IPS DF 6.9 (cell line): ENCODE results near the gene POU2F3.

Source experiments
- DNase-seq: peaks from one replicate; pipeline ENCODE4 v3.0.0-alpha.2; 2013; ENCODE audit warnings: low read depth, low spot score
- H3K27ac ChIP-seq: one replicate; pipeline ENCODE4 v1.5.1; 2013; ENCODE audit warnings: low read length, control low read depth
- H3K27me3 ChIP-seq: 2 replicates; pipeline ENCODE4 v1.6.1; 2013; ENCODE audit warnings: mild to moderate bottlenecking, low read length; ENCODE audit not compliant: control insufficient read depth, insufficient read depth
- H3K36me3 ChIP-seq: 2 replicates; pipeline ENCODE4 v1.6.1; 2013; ENCODE audit warnings: low read length; ENCODE audit not compliant: control insufficient read depth, insufficient read depth
- H3K4me1 ChIP-seq: 2 replicates; pipeline ENCODE4 v1.6.1; 2013; ENCODE audit warnings: low read length; ENCODE audit not compliant: control insufficient read depth, insufficient read depth
- H3K4me3 ChIP-seq: 2 replicates; pipeline ENCODE4 v1.5.1; 2013; ENCODE audit warnings: mild to moderate bottlenecking, low read length
- H3K9me3 ChIP-seq: 2 replicates; pipeline ENCODE4 v1.6.1; 2013; ENCODE audit warnings: low read length, inconsistent platforms; ENCODE audit not compliant: control insufficient read depth, insufficient read depth
- WGBS: extraction: QIAGEN DNeasy Blood & Tissue Kit; methylation state at CpG from one replicate; pipeline ENCODE4 v1.1.7; 2013; ENCODE audit warnings: mixed read lengths, missing lambda C conversion rate; ENCODE audit not compliant: insufficient read length, insufficient coverage; 5-methylcytosine and 5-hydroxymethylcytosine counted together

Gene POU2F3

GRCh38 chr11:120210626-120211521 is 29.1 kb upstream of the POU2F3 start, which contains the start of gene OAF:
TSS of gene OAF (plus strand) at chr11:120211032. CDS start at chr11:120211280, 248 bp downstream.
- H3K9me3 ChIP-seq: no peaks in the 10 kb centered on the region
- no peak within 1 kb of the TSS for H3K27ac ChIP-seq
- H3K27me3 ChIP-seq: peaks cover 82% of the 10 kb centered on the region
- H3K4me3 ChIP-seq: peak within 1 kb of the TSS; percentile 49; the same call in 1 of the 2 replicates
- no peaks in the 10 kb centered on the region for H3K4me1 ChIP-seq
- peak; percentile 66 for DNase-seq
- WGBS: no CpG with 5 or more reads among the region's 108 CpGs
- H3K36me3 ChIP-seq: no peaks in the 10 kb centered on the region

GRCh38 chr11:120211522-120212258 is 28.2 kb upstream of the POU2F3 start:
- Histone ChIP-seq H3K27ac (no peak overlapping the region), H3K4me1 (no peaks in the 10 kb centered on the region), H3K4me3 (peak overlapping the region; percentile 49; the same call in 1 of the 2 replicates), H3K9me3 (no peaks in the 10 kb centered on the region), H3K36me3 (no peaks in the 10 kb centered on the region), H3K27me3 (peaks cover 82% of the 10 kb centered on the region)
- WGBS: no CpG with 5 or more reads among the region's 18 CpGs
- no peak for DNase-seq

GRCh38 chr11:120212259-120212878 is 27.6 kb upstream of the POU2F3 start:
- Histone ChIP-seq H3K27ac (no peak overlapping the region), H3K4me3 (no peak overlapping the region), H3K9me3 (no peaks in the 10 kb centered on the region), H3K27me3 (peaks cover 81% of the 10 kb centered on the region), H3K4me1 (no peaks in the 10 kb centered on the region), H3K36me3 (no peaks in the 10 kb centered on the region)
- WGBS: no CpG with 5 or more reads among the region's 13 CpGs
- DNase-seq: no peak

- no peak overlapping the region for H3K27ac ChIP-seq
- peaks cover 75% of the 10 kb centered on the region for H3K27me3 ChIP-seq
- no peak for DNase-seq
- no CpG with 5 or more reads among the region's 2 CpGs for WGBS
- H3K4me1 ChIP-seq: no peaks in the 10 kb centered on the region
- H3K36me3 ChIP-seq: no peaks in the 10 kb centered on the region
- H3K9me3 ChIP-seq: no peaks in the 10 kb centered on the region
- H3K4me3 ChIP-seq: no peak overlapping the region
These were observed 27.0 kb upstream of the POU2F3 start for GRCh38 chr11:120212926-120213325.

- WGBS: no CpG with 5 or more reads among the region's 7 CpGs
- peaks cover 60% of the 10 kb centered on the region for H3K27me3 ChIP-seq
- H3K27ac ChIP-seq: no peak overlapping the region
These were observed 25.4 kb upstream of the POU2F3 start for GRCh38 chr11:120214581-120214980.

GRCh38 chr11:120215634-120216033 is 24.3 kb upstream of the POU2F3 start:
- H3K36me3 ChIP-seq: no peaks in the 10 kb centered on the region
- no peak overlapping the region for H3K4me3 ChIP-seq
- WGBS: no CpG with 5 or more reads among the region's 5 CpGs
- peaks cover 6% of the 10 kb centered on the region for H3K4me1 ChIP-seq
- H3K27ac ChIP-seq: no peak overlapping the region
- H3K27me3 ChIP-seq: peaks cover 52% of the 10 kb centered on the region
- no peak for DNase-seq
- no peaks in the 10 kb centered on the region for H3K9me3 ChIP-seq

More at GRCh38 chr11:120214581-120214980, 25.4 kb upstream of the POU2F3 start:
- H3K4me3 ChIP-seq: no peak overlapping the region
- no peaks in the 10 kb centered on the region for H3K9me3 ChIP-seq
- H3K4me1 ChIP-seq: peaks cover 4% of the 10 kb centered on the region; the same call in 1 of the 2 replicates
- no peaks in the 10 kb centered on the region for H3K36me3 ChIP-seq
- DNase-seq: no peak

GRCh38 chr11:120216426-120217102 is 23.4 kb upstream of the POU2F3 start:
- peaks cover 48% of the 10 kb centered on the region for H3K27me3 ChIP-seq

GRCh38 chr11:120217526-120217925 is 22.4 kb upstream of the POU2F3 start:
- WGBS: no CpG with 5 or more reads among the region's 12 CpGs

More at GRCh38 chr11:120216426-120217102, 23.4 kb upstream of the POU2F3 start:
- no CpG with 5 or more reads among the region's 8 CpGs for WGBS
- H3K27ac ChIP-seq: no peak overlapping the region
- peaks cover 6% of the 10 kb centered on the region for H3K4me1 ChIP-seq
- no peaks in the 10 kb centered on the region for H3K36me3 ChIP-seq
- H3K4me3 ChIP-seq: no peak overlapping the region
- no peaks in the 10 kb centered on the region for H3K9me3 ChIP-seq
- no peak for DNase-seq

GRCh38 chr11:120217941-120218694 is 21.8 kb upstream of the POU2F3 start:
- H3K36me3 ChIP-seq: no peaks in the 10 kb centered on the region
- no peak overlapping the region for H3K27ac ChIP-seq
- H3K4me3 ChIP-seq: no peak overlapping the region
- peaks cover 6% of the 10 kb centered on the region for H3K4me1 ChIP-seq
- no peak for DNase-seq
- no peaks in the 10 kb centered on the region for H3K9me3 ChIP-seq
- peaks cover 33% of the 10 kb centered on the region for H3K27me3 ChIP-seq
- WGBS: no CpG with 5 or more reads among the region's 12 CpGs

More at GRCh38 chr11:120217526-120217925, 22.4 kb upstream of the POU2F3 start:
- Histone ChIP-seq H3K27me3 (peaks cover 39% of the 10 kb centered on the region), H3K36me3 (no peaks in the 10 kb centered on the region), H3K27ac (no peak overlapping the region), H3K4me1 (peaks cover 6% of the 10 kb centered on the region), H3K4me3 (no peak overlapping the region), H3K9me3 (no peaks in the 10 kb centered on the region)
- DNase-seq: no peak
